ENCODE data around the gene ARHGAP25. TPM values are rescaled to one million over a fixed set of nuclear protein-coding genes. Genes with fewer than 3 reads are reported as not detected.

The ARHGAP25 gene
- total RNA-seq, 1 donor from 2014 or later, result 31.8 TPM

GRCh38 chr2:68764041-68764805 is 29.6 kb downstream of the ARHGAP25 start:
- TF ChIP-seq CTCF (IDR thresholded peaks at IDR 0.05), result no peak
- ATAC-seq (no peak), DNase-seq (no peak)
- Histone ChIP-seq H3K36me3 (no peaks in the 10 kb centered on the region), H3K27me3 (no peaks in the 10 kb centered on the region), H3K4me3 (peak overlapping the region; percentile 17), H3K9me3 (no peaks in the 10 kb centered on the region), H3K4me1 (peaks cover 62% of the 10 kb centered on the region), H3K27ac (peak overlapping the region; percentile 61)
- intact Hi-C loops (cut with DNase I), result no loop called here

- Histone ChIP-seq H3K36me3 (no peaks in the 10 kb centered on the region), H3K27me3 (no peaks in the 10 kb centered on the region), H3K27ac (peak overlapping the region; percentile 61), H3K4me1 (peaks cover 69% of the 10 kb centered on the region), H3K4me3 (peak overlapping the region; percentile 17), H3K9me3 (no peaks in the 10 kb centered on the region)
- TF ChIP-seq CTCF (IDR thresholded peaks at IDR 0.05), result no peak
- intact Hi-C loops (cut with DNase I), result no loop called here
- no peak for DNase-seq
- ATAC-seq, result no peak
Observed at GRCh38 chr2:68764806-68765311, 30.2 kb downstream of the ARHGAP25 start.

GRCh38 chr2:68765739-68766375 is 31.2 kb downstream of the ARHGAP25 start:
- DNase-seq (no peak), ATAC-seq (peak; percentile 43)
- Histone ChIP-seq H3K36me3 (no peaks in the 10 kb centered on the region), H3K4me1 (peaks cover 78% of the 10 kb centered on the region), H3K27me3 (no peaks in the 10 kb centered on the region), H3K9me3 (no peaks in the 10 kb centered on the region), H3K4me3 (peak overlapping the region; percentile 0), H3K27ac (peak overlapping the region; percentile 61)
- TF ChIP-seq CTCF (IDR thresholded peaks at IDR 0.05), result no peak
- intact Hi-C loops (cut with DNase I), result no loop called here

GRCh38 chr2:68766376-68766845 is 31.8 kb downstream of the ARHGAP25 start:
- DNase-seq (peak; percentile 75), ATAC-seq (peak; percentile 95)
- Histone ChIP-seq H3K4me3 (peak overlapping the region; percentile 0), H3K4me1 (peaks cover 84% of the 10 kb centered on the region), H3K36me3 (no peaks in the 10 kb centered on the region), H3K27ac (peak overlapping the region; percentile 61), H3K27me3 (no peaks in the 10 kb centered on the region), H3K9me3 (no peaks in the 10 kb centered on the region)
- TF ChIP-seq CTCF (IDR thresholded peaks at IDR 0.05), result no peak
- intact Hi-C loops (cut with DNase I), result no loop called here

GRCh38 chr2:68767031-68767961 is 32.7 kb downstream of the ARHGAP25 start:
- no peaks in the 10 kb centered on the region for H3K27me3 ChIP-seq
- H3K27ac ChIP-seq, result peak overlapping the region; percentile 61
- H3K4me3 ChIP-seq, result no peak overlapping the region
- H3K36me3 ChIP-seq, result no peaks in the 10 kb centered on the region
- ATAC-seq, result peak; percentile 38
- H3K9me3 ChIP-seq, result no peaks in the 10 kb centered on the region
- no peak for TF ChIP-seq CTCF (IDR thresholded peaks at IDR 0.05)
- intact Hi-C loops (cut with DNase I), result no loop called here
- peaks cover 90% of the 10 kb centered on the region for H3K4me1 ChIP-seq
- DNase-seq, result no peak

Measured in upper lobe of right lung (tissue), 1 donor.